Progenitor cell of endocrine pancreas (in vitro differentiated cells): Measurements from ENCODE around the gene CAPZA2. TPM values are rescaled to one million over a fixed set of nuclear protein-coding genes. Genes with fewer than 3 reads are reported as not detected.
"Not testable (repeated sequence)": the region's sequence is repeated elsewhere in the genome, so short reads cannot be mapped to it uniquely, and the experiment has no call there.

Experiments
- DNase-seq: peaks from one replicate; pipeline ENCODE4 v3.0.0; 2021; ENCODE audit warnings: low spot score; ENCODE audit not compliant: unreplicated experiment
- H3K27ac Mint-ChIP-seq: 2 replicates; pipeline ENCODE4 v1.8.0; 2021; ENCODE audit warnings: mild to moderate bottlenecking, moderate library complexity, mixed read lengths
- H3K27me3 Mint-ChIP-seq: 2 replicates; pipeline ENCODE4 v1.8.0; 2021; ENCODE audit warnings: mixed read lengths
- H3K36me3 Mint-ChIP-seq: 2 replicates; pipeline ENCODE4 v1.8.0; 2022; ENCODE audit warnings: mixed read lengths; ENCODE audit not compliant: insufficient read depth
- H3K4me1 Mint-ChIP-seq: 2 replicates; pipeline ENCODE4 v1.8.0; 2021; ENCODE audit warnings: low read depth, mixed read lengths
- H3K4me3 Mint-ChIP-seq: 2 replicates; pipeline ENCODE4 v1.8.0; 2021; ENCODE audit warnings: low read depth, mild to moderate bottlenecking, moderate library complexity, mixed read lengths
- H3K9me3 Mint-ChIP-seq: 2 replicates; pipeline ENCODE4 v1.8.0; 2021; ENCODE audit warnings: low read depth, mixed read lengths
- CTCF ChIP-seq: fragments of 200-600 bp; sonication (generic); IDR thresholded peaks from one replicate; pipeline ENCODE4 v1.5.0; 2021; ENCODE audit warnings: antibody characterized with exemption, mild to moderate bottlenecking; ENCODE audit not compliant: unreplicated experiment
- total RNA-seq: library from RNA; stranded (reverse); gene quantifications from 2 replicates; pipeline ENCODE4 v1.2.1, GENCODE V29; 2021

CAPZA2 gene
- total RNA-seq, 1 donor from 2014 or later = 151 TPM

GRCh38 chr7:116957874-116958273 is 95.5 kb downstream of the CAPZA2 start:
- Mint-ChIP-seq H3K4me3 (no peak overlapping the region), H3K27ac (no peak overlapping the region), H3K36me3 (peaks cover 5% of the 10 kb centered on the region), H3K27me3 (no peaks in the 10 kb centered on the region), H3K9me3 (peaks cover 3% of the 10 kb centered on the region), H3K4me1 (peaks cover 11% of the 10 kb centered on the region)
- no peak for TF ChIP-seq CTCF
- DNase-seq = no peak

DNA sequence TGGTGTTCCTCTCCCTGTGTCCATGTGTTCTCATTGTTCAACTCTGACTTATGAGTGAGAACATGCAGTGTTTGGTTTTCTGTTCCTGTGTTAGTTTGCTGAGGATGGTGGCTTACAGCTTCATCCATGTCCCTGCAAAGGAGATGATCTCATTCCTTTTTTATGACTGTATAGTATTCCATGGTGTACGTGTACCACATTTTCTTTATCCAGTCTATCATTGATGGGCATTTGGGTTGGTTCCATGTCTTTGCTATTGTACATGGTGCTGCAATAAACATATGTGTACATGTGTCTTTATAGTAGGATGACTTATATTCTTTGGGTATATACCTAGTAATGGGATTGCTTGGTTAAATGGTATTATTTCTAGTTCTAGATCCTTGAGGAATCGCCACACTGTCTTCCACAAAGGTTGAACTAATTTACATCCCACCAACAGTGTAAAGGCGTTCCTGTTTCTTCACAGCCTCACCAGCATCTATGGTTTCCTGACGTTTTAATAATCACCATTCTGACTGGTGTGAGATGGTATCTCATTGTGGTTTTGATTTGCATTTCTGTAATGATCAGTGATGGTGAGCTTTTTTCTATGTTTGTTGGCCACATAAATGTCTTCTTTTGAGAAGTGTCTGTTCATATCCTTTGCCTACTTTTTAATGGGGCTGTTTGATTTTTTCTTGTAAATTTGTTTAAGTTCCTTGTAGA is 99.7 kb downstream of the CAPZA2 start:
- not testable (repeated sequence) for H3K4me1 Mint-ChIP-seq, H3K36me3 Mint-ChIP-seq, H3K9me3 Mint-ChIP-seq, H3K27me3 Mint-ChIP-seq, DNase-seq, H3K4me3 Mint-ChIP-seq
- H3K27ac Mint-ChIP-seq = peak overlapping the region; percentile 23

DNA sequence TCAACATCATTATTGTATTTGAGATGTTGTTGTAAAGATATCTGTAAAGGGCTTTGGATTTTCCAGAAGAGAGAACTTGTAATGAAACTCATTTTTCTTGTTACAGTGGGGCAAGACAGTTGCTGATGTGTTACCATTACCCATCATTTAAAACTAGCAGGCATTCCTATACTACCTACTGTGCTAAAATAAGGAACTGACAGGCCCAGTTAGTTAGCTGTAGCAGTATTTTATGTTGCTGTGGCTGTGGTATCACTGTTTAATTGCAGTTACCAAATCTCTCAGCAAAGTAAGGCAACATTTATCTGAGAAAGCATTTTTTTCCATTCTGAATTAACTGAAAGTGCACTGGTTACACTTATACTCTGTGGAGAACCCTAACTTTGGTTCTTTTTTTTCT is 100.8 kb downstream of the CAPZA2 start:
- no peak for TF ChIP-seq CTCF
- H3K4me3 Mint-ChIP-seq = no peak overlapping the region
- peaks cover 3% of the 10 kb centered on the region for H3K36me3 Mint-ChIP-seq
- no peaks in the 10 kb centered on the region for H3K27me3 Mint-ChIP-seq
- H3K9me3 Mint-ChIP-seq = peaks cover 3% of the 10 kb centered on the region
- H3K27ac Mint-ChIP-seq = no peak overlapping the region
- no peak for DNase-seq
- H3K4me1 Mint-ChIP-seq = peaks cover 1% of the 10 kb centered on the region

GRCh38 chr7:116966601-116967000 is 104.2 kb downstream of the CAPZA2 start:
- Mint-ChIP-seq H3K9me3 (no peaks in the 10 kb centered on the region), H3K36me3 (peaks cover 3% of the 10 kb centered on the region), H3K27ac (no peak overlapping the region), H3K4me3 (no peak overlapping the region), H3K4me1 (no peaks in the 10 kb centered on the region), H3K27me3 (no peaks in the 10 kb centered on the region)
- no peak for TF ChIP-seq CTCF
- no peak for DNase-seq

DNA sequence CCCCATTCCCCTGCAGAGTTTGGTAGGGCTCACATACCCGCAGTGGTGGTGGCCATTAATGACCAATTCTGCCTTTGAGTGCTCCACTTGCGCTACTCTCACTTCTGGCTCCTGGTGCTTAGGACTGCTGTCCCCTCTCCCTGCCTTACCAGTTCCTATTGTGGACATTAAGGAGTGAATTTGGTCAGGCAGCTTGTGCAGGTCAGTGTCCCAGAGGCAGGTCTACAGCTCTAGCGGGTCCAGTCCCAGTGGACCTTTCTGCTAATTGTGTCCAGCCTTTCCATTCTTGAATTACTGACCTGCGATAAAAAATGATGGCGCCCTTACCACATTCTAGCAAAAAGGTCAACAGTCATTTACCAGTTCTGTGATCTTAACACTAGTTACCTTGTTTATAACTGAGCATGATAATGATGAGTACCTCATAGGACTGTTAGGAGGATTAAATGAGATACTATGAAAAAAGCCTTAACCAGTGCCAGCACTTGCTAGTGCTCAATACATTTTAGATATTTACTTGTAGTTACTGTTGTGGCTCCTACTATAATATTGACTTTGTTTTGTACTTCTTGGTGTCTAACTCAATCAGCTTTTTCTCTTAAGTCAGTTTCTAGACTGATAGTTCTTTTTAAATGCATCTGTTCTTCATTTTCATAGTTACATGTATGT is 105.0 kb downstream of the CAPZA2 start:
- H3K36me3 Mint-ChIP-seq = no peaks in the 10 kb centered on the region
- no peak overlapping the region for H3K4me3 Mint-ChIP-seq
- H3K27ac Mint-ChIP-seq = no peak overlapping the region
- no peaks in the 10 kb centered on the region for H3K27me3 Mint-ChIP-seq
- no peak for TF ChIP-seq CTCF
- peaks cover 5% of the 10 kb centered on the region for H3K4me1 Mint-ChIP-seq
- H3K9me3 Mint-ChIP-seq = no peaks in the 10 kb centered on the region
- no peak for DNase-seq

- no peaks in the 10 kb centered on the region for H3K27me3 Mint-ChIP-seq
- no peak for DNase-seq
- H3K36me3 Mint-ChIP-seq = no peaks in the 10 kb centered on the region
- no peak overlapping the region for H3K4me3 Mint-ChIP-seq
- TF ChIP-seq CTCF = no peak
- H3K27ac Mint-ChIP-seq = no peak overlapping the region
- H3K9me3 Mint-ChIP-seq = no peaks in the 10 kb centered on the region
- peaks cover 5% of the 10 kb centered on the region for H3K4me1 Mint-ChIP-seq
These were observed 105.6 kb downstream of the CAPZA2 start for GRCh38 chr7:116967983-116968382.
